DOHH2 (cell line): ENCODE measurements around the gene MUC2.

Experiments used
- EZH2phosphoT487 ChIP-seq: fragments of 200-600 bp; sonication (generic); IDR thresholded peaks from 2 replicates; pipeline ENCODE4 v1.6.1; 2017; ENCODE audit warnings: borderline replicate concordance, mild to moderate bottlenecking, antibody characterized with exemption, low read length, moderate library complexity, mixed read lengths
- TF ChIP-seq, protein P1 (sequence below): fragments of 200-600 bp; sonication (generic); IDR thresholded peaks from one replicate; pipeline ENCODE4 v1.5.1; 2014; ENCODE audit warnings: antibody characterized with exemption, mild to moderate bottlenecking, low read depth, low read length; ENCODE audit not compliant: poor library complexity, severe bottlenecking

DNA sequence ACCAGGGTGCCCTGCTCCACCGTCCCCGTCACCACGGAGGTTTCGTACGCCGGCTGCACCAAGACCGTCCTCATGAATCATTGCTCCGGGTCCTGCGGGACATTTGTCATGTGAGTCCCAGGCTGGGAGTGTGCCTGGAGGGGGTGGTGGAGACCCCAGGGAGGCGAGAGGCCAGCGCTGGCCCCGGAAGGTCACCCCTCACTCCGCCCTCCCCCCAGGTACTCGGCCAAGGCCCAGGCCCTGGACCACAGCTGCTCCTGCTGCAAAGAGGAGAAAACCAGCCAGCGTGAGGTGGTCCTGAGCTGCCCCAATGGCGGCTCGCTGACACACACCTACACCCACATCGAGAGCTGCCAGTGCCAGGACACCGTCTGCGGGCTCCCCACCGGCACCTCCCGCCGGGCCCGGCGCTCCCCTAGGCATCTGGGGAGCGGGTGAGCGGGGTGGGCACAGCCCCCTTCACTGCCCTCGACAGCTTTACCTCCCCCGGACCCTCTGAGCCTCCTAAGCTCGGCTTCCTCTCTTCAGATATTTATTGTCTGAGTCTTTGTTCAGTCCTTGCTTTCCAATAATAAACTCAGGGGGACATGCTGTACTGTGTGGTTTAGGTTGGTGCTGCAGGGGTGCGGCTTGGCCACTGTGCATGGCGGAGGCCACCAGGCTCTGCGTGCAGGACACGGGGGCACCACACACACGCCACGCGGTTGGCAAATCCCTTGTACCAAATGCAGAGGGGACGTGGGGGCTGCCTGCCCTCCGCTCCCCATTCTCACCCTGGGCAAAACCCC lies 35.4 kb downstream of the MUC2 start:
- TF ChIP-seq, protein P1, sequence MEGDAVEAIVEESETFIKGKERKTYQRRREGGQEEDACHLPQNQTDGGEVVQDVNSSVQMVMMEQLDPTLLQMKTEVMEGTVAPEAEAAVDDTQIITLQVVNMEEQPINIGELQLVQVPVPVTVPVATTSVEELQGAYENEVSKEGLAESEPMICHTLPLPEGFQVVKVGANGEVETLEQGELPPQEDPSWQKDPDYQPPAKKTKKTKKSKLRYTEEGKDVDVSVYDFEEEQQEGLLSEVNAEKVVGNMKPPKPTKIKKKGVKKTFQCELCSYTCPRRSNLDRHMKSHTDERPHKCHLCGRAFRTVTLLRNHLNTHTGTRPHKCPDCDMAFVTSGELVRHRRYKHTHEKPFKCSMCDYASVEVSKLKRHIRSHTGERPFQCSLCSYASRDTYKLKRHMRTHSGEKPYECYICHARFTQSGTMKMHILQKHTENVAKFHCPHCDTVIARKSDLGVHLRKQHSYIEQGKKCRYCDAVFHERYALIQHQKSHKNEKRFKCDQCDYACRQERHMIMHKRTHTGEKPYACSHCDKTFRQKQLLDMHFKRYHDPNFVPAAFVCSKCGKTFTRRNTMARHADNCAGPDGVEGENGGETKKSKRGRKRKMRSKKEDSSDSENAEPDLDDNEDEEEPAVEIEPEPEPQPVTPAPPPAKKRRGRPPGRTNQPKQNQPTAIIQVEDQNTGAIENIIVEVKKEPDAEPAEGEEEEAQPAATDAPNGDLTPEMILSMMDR = no peak
- no peak for TF ChIP-seq EZH2phosphoT487
